PC-9 (cell line): ENCODE results near the gene GPR183. TPM values are rescaled to one million over a fixed set of nuclear protein-coding genes. Genes with fewer than 3 reads are reported as not detected.

Source experiments
- BruUV-seq: library from RNA; stranded (reverse); fragments of 400-500 nt; replicated peaks from 2 replicates; lab custom pipeline; 2021; lab: Mats Ljungman, UMichigan
- CTCF ChIA-PET: fragments of 300-600 bp; sonication (Branson Sonifier 250); formaldehyde crosslinking; loops from one replicate; lab custom pipeline; 2022; ENCODE audit warnings: antibody characterized with exemption; lab: Charles Lee
- POLR2A ChIA-PET: fragments of 300-600 bp; sonication (Branson Sonifier 250); formaldehyde crosslinking; loops from one replicate; lab custom pipeline; 2022; ENCODE audit warnings: antibody characterized with exemption; ENCODE audit not compliant: unreplicated experiment; lab: Charles Lee
- DNase-seq, 2 experiments: peaks; one replicate each; pipeline versions ENCODE4 v3.0.0 to v3.0.0-alpha.2; 2015 to 2022; ENCODE audit warnings: mixed read lengths in 1 of 2
- H2AFZ ChIP-seq: fragments of 200-600 bp; sonication (generic); 2 replicates; pipeline ENCODE4 v1.8.1; 2017; ENCODE audit warnings: antibody characterized with exemption
- H3F3A ChIP-seq: fragments of 200-600 bp; sonication (generic); 2 replicates; pipeline ENCODE4 v1.8.1; 2017; ENCODE audit warnings: antibody characterized with exemption, mild to moderate bottlenecking, low read depth; ENCODE audit not compliant: insufficient read depth
- H3K27ac ChIP-seq: fragments of 200-600 bp; sonication (generic); 2 replicates; pipeline ENCODE4 v1.6.1; 2016; ENCODE audit warnings: mixed run types
- H3K27me3 ChIP-seq: fragments of 200-600 bp; sonication (generic); 2 replicates; pipeline ENCODE4 v1.6.1; 2016; ENCODE audit warnings: low read depth, mixed run types; ENCODE audit not compliant: insufficient read depth
- H3K36me3 ChIP-seq: fragments of 200-600 bp; sonication (generic); 2 replicates; pipeline ENCODE4 v1.6.1; 2016; ENCODE audit warnings: low read depth, mixed run types
- H3K4me1 ChIP-seq: fragments of 200-600 bp; sonication (generic); replicated peaks from 2 replicates; pipeline ENCODE4 v1.6.1; 2016; ENCODE audit warnings: mixed run types; ENCODE audit not compliant: insufficient read depth
- H3K4me2 ChIP-seq: fragments of 200-600 bp; sonication (generic); 2 replicates; pipeline ENCODE4 v1.6.1; 2017; ENCODE audit warnings: mixed run types
- H3K4me3 ChIP-seq: fragments of 200-600 bp; sonication (generic); 2 replicates; pipeline ENCODE4 v1.6.1; 2016; ENCODE audit warnings: mixed run types
- H3K79me2 ChIP-seq: fragments of 200-600 bp; sonication (generic); 2 replicates; pipeline ENCODE4 v1.6.1; 2017; ENCODE audit warnings: low read depth, mixed run types
- H3K9me2 ChIP-seq: fragments of 200-600 bp; sonication (generic); 2 replicates; pipeline ENCODE4 v1.8.1; 2017; ENCODE audit warnings: mild to moderate bottlenecking; ENCODE audit not compliant: insufficient read depth
- H3K9me3 ChIP-seq: fragments of 200-600 bp; sonication (generic); 2 replicates; pipeline ENCODE4 v1.8.1; 2016; ENCODE audit warnings: low read depth; ENCODE audit not compliant: insufficient read depth
- H4K20me1 ChIP-seq: fragments of 200-600 bp; sonication (generic); 2 replicates; pipeline ENCODE4 v1.8.1; 2017; ENCODE audit not compliant: insufficient read depth
- CTCF ChIP-seq: fragments of 200-600 bp; sonication (generic); conservative IDR thresholded peaks from 2 replicates; pipeline ENCODE4 v1.6.1; 2017; ENCODE audit warnings: mixed run types, antibody characterized with exemption, mild to moderate bottlenecking, moderate library complexity
- EZH2 ChIP-seq: fragments of 200-600 bp; sonication (generic); IDR thresholded peaks from 2 replicates; pipeline ENCODE4 v1.8.0; 2017; ENCODE audit warnings: antibody characterized with exemption, low read depth
- intact Hi-C: fragments of 100-400 bp; cut with micrococcal nuclease; formaldehyde crosslinking; loops from one replicate; pipeline ENCODE4 v1.10.0; 2022; ENCODE audit not compliant: unreplicated experiment
- total RNA-seq: library from RNA; stranded (reverse); gene quantifications from 2 replicates; pipeline ENCODE4 v1.2.3, GENCODE V29; 2021

Gene GPR183
- total RNA-seq, 1 experiment from 2014 or later: not detected

GRCh38 chr13:99263126-99263785 lies 43.9 kb downstream of the GPR183 start:
- intact Hi-C loops: loop anchor here (10.0 kb wide), 2 partner anchors 178 to 218 kb away; no protein-coding TSS in a partner anchor
- Histone ChIP-seq H3K79me2 (peaks cover 22% of the 10 kb centered on the region), H3K4me3 (no peak overlapping the region), H3K4me2 (no peak overlapping the region), H3K27me3 (no peaks in the 10 kb centered on the region), H3K4me1 (no peaks in the 10 kb centered on the region), H3K36me3 (peaks cover 7% of the 10 kb centered on the region; the same call in 1 of the 2 replicates), H3K9me3 (no peaks in the 10 kb centered on the region), H3K27ac (no peak overlapping the region), H4K20me1 (peaks cover 24% of the 10 kb centered on the region; the same call in 1 of the 2 replicates), H3F3A (peaks cover 32% of the 10 kb centered on the region), H2AFZ (no peak overlapping the region), H3K9me2 (no peaks in the 10 kb centered on the region)
- DNase-seq: no peak
- ChIA-PET POLR2A (interaction anchor here (0.7 kb wide), 1 partner anchor 28 kb away, joined by 4 read pairs; no protein-coding TSS in a partner anchor), CTCF (interaction anchor here (0.7 kb wide), 1 partner anchor 636 kb away, joined by 3 read pairs; no protein-coding TSS in a partner anchor)
- no peak for TF ChIP-seq CTCF
- TF ChIP-seq EZH2: no peak
- BruUV-seq: no TSS peak

DNA sequence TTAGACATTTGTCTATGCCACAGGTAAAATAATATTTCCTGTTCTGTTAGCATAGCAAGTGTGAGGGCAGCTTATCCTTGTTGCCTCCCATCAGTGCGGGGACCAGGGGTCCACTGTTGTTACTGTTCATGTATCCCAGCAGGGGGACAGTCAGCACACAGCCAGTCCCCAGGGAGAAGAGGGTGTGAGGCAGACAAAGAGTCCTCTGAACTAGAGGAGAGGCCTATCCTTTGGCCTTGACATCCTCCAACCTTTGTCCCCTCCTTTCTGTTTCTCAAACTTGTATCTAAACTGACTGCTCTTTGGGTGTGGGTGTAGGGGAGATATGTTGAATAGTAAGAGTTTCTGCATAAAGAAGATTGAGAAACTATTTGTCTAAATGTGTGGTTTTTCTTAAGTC lies 46.1 kb downstream of the GPR183 start:
- Histone ChIP-seq H3K4me2 (no peak overlapping the region), H2AFZ (no peak overlapping the region)
- CTCF ChIA-PET: no interaction called here

DNA sequence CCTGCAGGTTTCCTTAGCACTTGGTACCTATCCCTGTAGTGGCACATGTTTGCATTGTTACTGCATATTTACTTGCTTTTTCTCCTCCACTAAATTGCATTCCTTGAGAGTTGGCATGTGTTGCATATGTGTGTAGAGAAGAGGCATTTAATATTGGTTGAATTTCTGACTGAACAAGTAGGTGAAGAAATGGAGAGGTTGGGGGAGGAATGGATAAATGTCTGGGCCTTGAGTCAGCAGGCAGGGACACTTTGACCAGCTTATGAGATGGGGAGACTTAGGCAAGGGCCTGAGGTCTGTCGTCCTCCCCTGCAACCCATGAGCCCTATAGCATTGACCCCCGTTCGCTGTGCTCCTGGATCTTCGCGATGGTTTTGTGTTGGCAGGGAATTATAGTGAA lies 47.0 kb downstream of the GPR183 start:
- Histone ChIP-seq H3K4me1 (no peaks in the 10 kb centered on the region), H3F3A (peaks cover 27% of the 10 kb centered on the region), H3K9me2 (no peaks in the 10 kb centered on the region), H3K9me3 (no peaks in the 10 kb centered on the region), H3K27ac (no peak overlapping the region), H3K27me3 (no peaks in the 10 kb centered on the region), H3K4me3 (no peak overlapping the region), H3K4me2 (no peak overlapping the region), H3K36me3 (peaks cover 17% of the 10 kb centered on the region; the same call in 1 of the 2 replicates), H2AFZ (no peak overlapping the region), H3K79me2 (0 out of 2 replicates have a peak, but pooled peaks cover 9% of the 10 kb centered on the region), H4K20me1 (peaks cover 19% of the 10 kb centered on the region; the same call in 1 of the 2 replicates)
- TF ChIP-seq EZH2: no peak
- BruUV-seq: no TSS peak
- no peak for DNase-seq
- CTCF ChIA-PET: no interaction called here
- intact Hi-C loops: loop anchor here (10.0 kb wide), 2 partner anchors 175 to 215 kb away; no protein-coding TSS in a partner anchor
- POLR2A ChIA-PET: no interaction called here

More for the DNA sequence above, 46.1 kb downstream of the GPR183 start:
- no peaks in the 10 kb centered on the region for H3K9me2 ChIP-seq
- H3K4me1 ChIP-seq: no peaks in the 10 kb centered on the region
- H3K36me3 ChIP-seq: peaks cover 10% of the 10 kb centered on the region; the same call in 1 of the 2 replicates
- intact Hi-C loops: loop anchor here (10.0 kb wide), 2 partner anchors 176 to 216 kb away; no protein-coding TSS in a partner anchor
- H3F3A ChIP-seq: peaks cover 33% of the 10 kb centered on the region
- H4K20me1 ChIP-seq: peaks cover 23% of the 10 kb centered on the region; the same call in 1 of the 2 replicates
- H3K9me3 ChIP-seq: no peaks in the 10 kb centered on the region
- BruUV-seq: no TSS peak
- H3K79me2 ChIP-seq: peaks cover 9% of the 10 kb centered on the region; the same call in 1 of the 2 replicates
- H3K27me3 ChIP-seq: no peaks in the 10 kb centered on the region
- POLR2A ChIA-PET: no interaction called here
- no peak overlapping the region for H3K27ac ChIP-seq
- DNase-seq: no peak
- TF ChIP-seq CTCF (no peak), EZH2 (no peak)
- no peak overlapping the region for H3K4me3 ChIP-seq
